Measurements from ENCODE around the gene PIEZO2.
A peak's percentile ranks its signal among the peaks of the same experiment; 100 is the strongest.
"Not testable (repeated sequence)": the region's sequence is repeated elsewhere in the genome, so short reads cannot be mapped to it uniquely, and the experiment has no call there.

PIEZO2 gene

DNA sequence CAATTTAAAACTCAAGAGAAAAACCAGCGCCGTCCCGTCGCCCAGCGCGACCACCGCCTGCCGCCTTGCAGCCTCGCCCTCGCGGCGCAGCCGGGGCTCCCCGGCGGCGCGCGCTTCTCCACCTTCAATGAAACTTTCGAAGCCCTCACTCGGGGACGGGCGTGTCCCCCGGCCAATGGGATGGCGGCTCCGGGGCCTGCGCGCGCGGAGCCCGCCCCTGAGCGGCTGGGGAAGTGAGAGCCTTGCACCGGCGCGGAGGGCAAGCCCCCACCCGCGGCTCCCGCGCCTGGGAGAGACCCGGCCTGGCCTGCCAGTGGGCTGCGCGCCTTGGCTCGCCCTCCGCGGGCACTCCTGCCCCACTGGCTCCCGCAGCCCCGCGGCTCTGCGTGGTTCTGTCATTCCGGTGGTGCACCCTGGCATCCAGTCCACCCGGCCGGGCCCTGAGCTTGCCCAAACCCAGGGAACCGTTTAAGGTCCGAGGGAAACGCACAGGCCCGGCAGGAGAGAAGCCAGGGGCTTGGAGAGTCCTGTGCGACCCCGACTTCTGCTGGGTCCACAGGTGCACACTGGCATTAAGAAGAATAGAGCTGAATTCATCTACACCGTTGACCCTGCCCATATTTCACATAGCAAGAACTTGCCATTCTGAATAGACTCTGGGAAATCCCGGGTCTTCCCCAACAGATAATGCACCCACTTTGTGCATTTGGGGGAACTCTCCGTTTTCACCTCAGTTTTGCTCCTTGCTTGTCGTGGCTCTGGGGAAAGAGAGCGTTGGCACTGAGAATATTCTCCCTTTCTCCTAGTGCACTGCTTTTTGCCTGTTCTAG is at the start of gene PIEZO2:
Gene PIEZO2 (minus strand): TSS at position 129 of the 830 bp plus-strand sequence. CDS start 981 bp downstream, outside the sequence.
- Histone ChIP-seq H3K9me3 (ENCODE audit: insufficient read depth, low read length) (no peaks in the 10 kb centered on the region), H3K4me3 (ENCODE audit: insufficient read length, low read depth) (peak within 1 kb of the TSS; percentile 54), H3K9ac (ENCODE audit: insufficient read length, low read depth) (peak within 1 kb of the TSS; percentile 79), H3K36me3 (ENCODE audit: insufficient read depth, insufficient read length, low read length) (no peaks in the 10 kb centered on the region), H3K27me3 (ENCODE audit: insufficient read depth, insufficient read length) (peaks cover 44% of the 10 kb centered on the region), H3K4me1 (ENCODE audit: insufficient read depth, insufficient read length) (peaks cover 5% of the 10 kb centered on the region)
- TF ChIP-seq SUZ12 (IDR thresholded peaks at IDR 0.05; ENCODE audit: extremely low read depth, insufficient read depth, insufficient read length): no peak
- TF ChIP-seq YY1 (IDR thresholded peaks at IDR 0.05; ENCODE audit: insufficient read depth, insufficient read length): no peak
- TF ChIP-seq ZNF274 (IDR thresholded peaks at IDR 0.05; ENCODE audit: low read depth, low read length): no peak
- DNase-seq (ENCODE audit: low read depth, low spot score): peak; percentile 43

GRCh38 chr18:11183637-11184036 is 34.3 kb upstream of the PIEZO2 start:
- H3K9me3 ChIP-seq (ENCODE audit: insufficient read depth, low read length): no peaks in the 10 kb centered on the region
- TF ChIP-seq YY1 (IDR thresholded peaks at IDR 0.05; ENCODE audit: insufficient read depth, insufficient read length) (no peak), SUZ12 (IDR thresholded peaks at IDR 0.05; ENCODE audit: extremely low read depth, insufficient read depth, insufficient read length) (no peak), ZNF274 (IDR thresholded peaks at IDR 0.05; ENCODE audit: low read depth, low read length) (no peak)
- H3K9ac ChIP-seq (ENCODE audit: insufficient read length, low read depth): no peak overlapping the region
- H3K4me1 ChIP-seq (ENCODE audit: insufficient read depth, insufficient read length): no peaks in the 10 kb centered on the region
- no peaks in the 10 kb centered on the region for H3K27me3 ChIP-seq (ENCODE audit: insufficient read depth, insufficient read length)
- no peak overlapping the region for H3K4me3 ChIP-seq (ENCODE audit: insufficient read length, low read depth)
- no peak for DNase-seq (ENCODE audit: low read depth, low spot score)
- no peaks in the 10 kb centered on the region for H3K36me3 ChIP-seq (ENCODE audit: insufficient read depth, insufficient read length, low read length)

DNA sequence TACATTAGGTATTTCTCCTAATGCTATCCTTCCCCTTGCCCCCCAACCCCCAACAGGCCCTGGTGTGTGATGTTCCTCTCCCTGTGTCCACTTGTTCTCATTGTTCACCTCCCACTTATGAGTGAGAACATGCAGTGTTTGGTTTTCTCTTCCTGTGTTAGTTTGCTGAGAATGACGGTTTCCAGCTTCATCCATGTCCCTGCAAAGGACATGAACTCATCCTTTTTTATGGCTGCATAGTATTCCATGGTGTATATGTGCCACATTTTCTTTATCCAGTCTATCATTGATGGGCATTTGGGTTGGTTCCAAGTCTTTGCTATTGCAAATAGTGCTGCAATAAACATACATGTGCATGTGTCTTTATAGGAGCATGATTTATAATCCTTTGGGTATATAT is 32.3 kb upstream of the PIEZO2 start:
- not testable (repeated sequence) for DNase-seq (ENCODE audit: low read depth, low spot score); H3K9me3 ChIP-seq (ENCODE audit: insufficient read depth, low read length); H3K4me3 ChIP-seq (ENCODE audit: insufficient read length, low read depth); H3K36me3 ChIP-seq (ENCODE audit: insufficient read depth, insufficient read length, low read length); H3K4me1 ChIP-seq (ENCODE audit: insufficient read depth, insufficient read length); H3K9ac ChIP-seq (ENCODE audit: insufficient read length, low read depth); H3K27me3 ChIP-seq (ENCODE audit: insufficient read depth, insufficient read length)

DNA sequence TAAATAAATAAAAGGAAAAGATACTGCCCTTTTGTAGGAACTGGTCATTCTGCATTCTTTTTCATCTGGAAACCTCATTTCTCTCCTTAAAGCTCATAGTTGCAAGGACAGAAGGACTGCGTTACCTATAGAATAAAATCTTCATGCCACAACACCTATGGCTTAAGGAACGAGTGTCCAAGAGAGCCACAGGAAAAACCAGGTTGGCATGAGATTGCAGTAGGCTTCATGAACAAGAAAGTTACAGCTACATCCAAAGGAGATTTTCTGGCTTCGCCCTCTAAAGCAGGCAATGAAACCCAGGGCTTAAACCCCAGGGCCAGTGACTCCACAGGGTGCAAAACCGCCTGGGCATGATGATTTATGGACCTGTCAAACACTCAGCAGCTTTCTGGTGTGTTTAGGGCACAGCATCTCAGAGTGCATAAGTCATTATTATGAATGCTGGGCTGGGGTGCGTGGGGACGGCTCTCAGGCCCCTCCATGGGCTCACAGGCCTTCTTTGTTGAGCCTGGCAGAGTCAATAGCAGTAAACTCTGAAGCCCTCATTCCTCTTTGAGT is 30.7 kb upstream of the PIEZO2 start:
- Histone ChIP-seq H3K36me3 (ENCODE audit: insufficient read depth, insufficient read length, low read length) (no peaks in the 10 kb centered on the region), H3K4me3 (ENCODE audit: insufficient read length, low read depth) (no peak overlapping the region), H3K9me3 (ENCODE audit: insufficient read depth, low read length) (no peaks in the 10 kb centered on the region), H3K27me3 (ENCODE audit: insufficient read depth, insufficient read length) (no peaks in the 10 kb centered on the region), H3K9ac (ENCODE audit: insufficient read length, low read depth) (no peak overlapping the region), H3K4me1 (ENCODE audit: insufficient read depth, insufficient read length) (no peaks in the 10 kb centered on the region)
- no peak for DNase-seq (ENCODE audit: low read depth, low spot score)
- TF ChIP-seq SUZ12 (IDR thresholded peaks at IDR 0.05; ENCODE audit: extremely low read depth, insufficient read depth, insufficient read length) (no peak), YY1 (IDR thresholded peaks at IDR 0.05; ENCODE audit: insufficient read depth, insufficient read length) (no peak), ZNF274 (IDR thresholded peaks at IDR 0.05; ENCODE audit: low read depth, low read length) (no peak)

GRCh38 chr18:11178951-11179549 is 29.7 kb upstream of the PIEZO2 start:
- Histone ChIP-seq H3K9ac (ENCODE audit: insufficient read length, low read depth) (no peak overlapping the region), H3K36me3 (ENCODE audit: insufficient read depth, insufficient read length, low read length) (no peaks in the 10 kb centered on the region), H3K4me1 (ENCODE audit: insufficient read depth, insufficient read length) (no peaks in the 10 kb centered on the region), H3K9me3 (ENCODE audit: insufficient read depth, low read length) (no peaks in the 10 kb centered on the region), H3K4me3 (ENCODE audit: insufficient read length, low read depth) (no peak overlapping the region), H3K27me3 (ENCODE audit: insufficient read depth, insufficient read length) (no peaks in the 10 kb centered on the region)
- TF ChIP-seq SUZ12 (IDR thresholded peaks at IDR 0.05; ENCODE audit: extremely low read depth, insufficient read depth, insufficient read length) (no peak), ZNF274 (IDR thresholded peaks at IDR 0.05; ENCODE audit: low read depth, low read length) (no peak), YY1 (IDR thresholded peaks at IDR 0.05; ENCODE audit: insufficient read depth, insufficient read length) (no peak)
- DNase-seq (ENCODE audit: low read depth, low spot score): no peak

GRCh38 chr18:11177382-11177781 is 28.0 kb upstream of the PIEZO2 start:
- Histone ChIP-seq H3K27me3 (ENCODE audit: insufficient read depth, insufficient read length) (no peaks in the 10 kb centered on the region), H3K4me1 (ENCODE audit: insufficient read depth, insufficient read length) (no peaks in the 10 kb centered on the region), H3K36me3 (ENCODE audit: insufficient read depth, insufficient read length, low read length) (no peaks in the 10 kb centered on the region), H3K9me3 (ENCODE audit: insufficient read depth, low read length) (no peaks in the 10 kb centered on the region), H3K9ac (ENCODE audit: insufficient read length, low read depth) (no peak overlapping the region), H3K4me3 (ENCODE audit: insufficient read length, low read depth) (no peak overlapping the region)
- no peak for DNase-seq (ENCODE audit: low read depth, low spot score)
- TF ChIP-seq YY1 (IDR thresholded peaks at IDR 0.05; ENCODE audit: insufficient read depth, insufficient read length) (no peak), SUZ12 (IDR thresholded peaks at IDR 0.05; ENCODE audit: extremely low read depth, insufficient read depth, insufficient read length) (no peak)

GRCh38 chr18:11176481-11176881 is 27.1 kb upstream of the PIEZO2 start:
- no peak overlapping the region for H3K9ac ChIP-seq (ENCODE audit: insufficient read length, low read depth)
- TF ChIP-seq YY1 (IDR thresholded peaks at IDR 0.05; ENCODE audit: insufficient read depth, insufficient read length) (no peak), ZNF274 (IDR thresholded peaks at IDR 0.05; ENCODE audit: low read depth, low read length) (no peak), SUZ12 (IDR thresholded peaks at IDR 0.05; ENCODE audit: extremely low read depth, insufficient read depth, insufficient read length) (no peak)
- no peak for DNase-seq (ENCODE audit: low read depth, low spot score)

More at GRCh38 chr18:11176481-11176881, 27.1 kb upstream of the PIEZO2 start:
- Histone ChIP-seq H3K4me3 (ENCODE audit: insufficient read length, low read depth) (no peak overlapping the region), H3K4me1 (ENCODE audit: insufficient read depth, insufficient read length) (no peaks in the 10 kb centered on the region), H3K9me3 (ENCODE audit: insufficient read depth, low read length) (no peaks in the 10 kb centered on the region), H3K36me3 (ENCODE audit: insufficient read depth, insufficient read length, low read length) (no peaks in the 10 kb centered on the region), H3K27me3 (ENCODE audit: insufficient read depth, insufficient read length) (no peaks in the 10 kb centered on the region)

All from NT2/D1 (cell line).